Gastrocnemius medialis (tissue), 4 donors: ENCODE measurements around the gene NLRC3.

Source experiments
- CTCF ChIP-seq, 5 experiments: fragments of 450-650 bp in 3 of 5; fragments of 200-600 bp in 2 of 5; sonication (generic) in 2 of 5; IDR thresholded peaks in 4 of 5; conservative IDR thresholded peaks in 1 of 5; 1 replicate in 4 of 5; 2 replicates in 1 of 5; pipeline ENCODE4 v1.5.1; 2016 to 2019; ENCODE audit warnings: antibody characterized with exemption in 5 of 5, mild to moderate bottlenecking in 3 of 5, moderate library complexity in 3 of 5
- POLR2A ChIP-seq, 2 donors: fragments of 450-650 bp; IDR thresholded peaks; one replicate each; pipeline ENCODE4 v1.6.1; 2017; ENCODE audit warnings: antibody characterized with exemption in 2 of 2, mild to moderate bottlenecking in 2 of 2, moderate library complexity in 2 of 2

DNA sequence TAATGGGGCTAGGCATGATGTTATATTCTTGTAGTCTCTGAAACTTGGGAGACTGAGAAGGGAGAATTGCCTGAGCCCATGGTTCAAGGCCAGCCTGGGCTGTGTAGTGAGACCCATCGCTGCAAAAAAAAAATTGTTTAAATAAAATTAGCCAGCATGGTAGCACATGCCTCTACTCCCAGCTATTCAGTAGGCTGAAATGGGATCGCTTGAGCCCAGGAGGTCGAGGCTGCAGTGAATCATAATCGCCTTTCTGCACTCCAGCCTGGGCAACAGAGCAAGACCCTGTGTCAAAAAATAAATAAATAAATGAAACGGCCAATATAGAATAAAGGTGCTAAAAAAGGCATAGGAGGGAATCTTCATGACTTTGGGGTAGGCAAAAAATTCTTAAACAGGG is 48.1 kb upstream of the NLRC3 start:
- TF ChIP-seq CTCF (IDR thresholded peaks at IDR 0.05 in 4 of 5, conservative IDR thresholded peaks at IDR 0.05 in 1 of 5) (no peak), POLR2A (IDR thresholded peaks at IDR 0.05) (no peak)
